H1 (cell line): ENCODE measurements around the gene RELB. TPM values are rescaled to one million over a fixed set of nuclear protein-coding genes. Genes with fewer than 3 reads are reported as not detected.

Experiments used
- CTCF ChIA-PET: fragments of 300-600 bp; sonication (Branson Sonifier 250); formaldehyde crosslinking; loops from one replicate; lab custom pipeline; 2021; ENCODE audit not compliant: partially characterized antibody; lab: Charles Lee
- POLR2A ChIA-PET: fragments of 300-600 bp; sonication (Branson Sonifier 250); formaldehyde crosslinking; loops from one replicate; lab custom pipeline; 2021; ENCODE audit warnings: inconsistent platforms; ENCODE audit not compliant: partially characterized antibody; lab: Charles Lee
- DNase-seq, 2 experiments: peaks; one replicate each; pipeline versions ENCODE4 v3.0.0 to v3.0.0-alpha.2; 2010 to 2022; ENCODE audit warnings: low spot score in 2 of 2, low read depth in 1 of 2, mixed read lengths in 1 of 2
- FAIRE-seq: peaks from 2 replicates; lab custom pipeline; 2011; peaks lifted over from hg19 to GRCh38; lab: Jason Lieb, UNC
- H2AFZ ChIP-seq: 2 replicates; pipeline ENCODE4 v1.8.1; 2012; ENCODE audit warnings: low read length, inconsistent platforms
- H2AK5ac ChIP-seq: 2 replicates; pipeline ENCODE4 v1.6.1; 2013; ENCODE audit warnings: low read depth, low read length
- H2BK120ac ChIP-seq: replicated peaks from 2 replicates; pipeline ENCODE3; 2013; ENCODE audit warnings: low read depth, low read length, inconsistent platforms
- H2BK12ac ChIP-seq: 2 replicates; pipeline ENCODE4 v1.6.1; 2013; ENCODE audit warnings: low read depth, low read length
- H2BK15ac ChIP-seq: 2 replicates; pipeline ENCODE4 v1.6.1; 2013; ENCODE audit warnings: low read length
- H2BK20ac ChIP-seq: 2 replicates; pipeline ENCODE4 v1.6.1; 2013; ENCODE audit warnings: low read length
- H2BK5ac ChIP-seq: 2 replicates; pipeline ENCODE4 v1.6.1; 2013; ENCODE audit warnings: low read depth, low read length
- H3K14ac ChIP-seq: 2 replicates; pipeline ENCODE4 v1.6.1; 2013; ENCODE audit warnings: inconsistent platforms; ENCODE audit not compliant: insufficient read length
- H3K18ac ChIP-seq: 2 replicates; pipeline ENCODE4 v1.6.1; 2013; ENCODE audit warnings: low read length; ENCODE audit errors: extremely low read depth
- H3K23ac ChIP-seq: 2 replicates; pipeline ENCODE4 v1.6.1; 2013; ENCODE audit warnings: inconsistent platforms; ENCODE audit not compliant: insufficient read length
- H3K23me2 ChIP-seq: 2 replicates; pipeline ENCODE4 v1.6.1; 2013; ENCODE audit warnings: low read depth, low read length
- H3K27ac ChIP-seq: 2 replicates; pipeline ENCODE4 v1.6.1; 2011; ENCODE audit warnings: low read depth, low read length, inconsistent platforms
- H3K27me3 ChIP-seq, 4 experiments: replicated peaks in 1 of 4; 1 replicate in 1 of 4; 2 replicates in 3 of 4; pipeline versions ENCODE4 v1.6.1 to v1.8.1; 2011 to 2013; ENCODE audit warnings: low read length in 3 of 4, mild to moderate bottlenecking in 3 of 4, inconsistent platforms in 2 of 4, mixed read lengths in 2 of 4, moderate library complexity in 1 of 4; ENCODE audit not compliant: control insufficient read depth in 3 of 4, insufficient read depth in 3 of 4; ENCODE audit errors: extremely low read depth in 1 of 4
- H3K36me3 ChIP-seq, 4 experiments: 2 replicates each; pipeline versions ENCODE4 v1.6.1 to v1.8.1; 2011 to 2013; ENCODE audit warnings: mild to moderate bottlenecking in 4 of 4, low read length in 3 of 4, moderate library complexity in 2 of 4, control low read depth in 1 of 4, inconsistent platforms in 1 of 4; ENCODE audit not compliant: insufficient read depth in 4 of 4, control insufficient read depth in 2 of 4
- H3K4ac ChIP-seq: replicated peaks from 2 replicates; pipeline ENCODE3; 2013; ENCODE audit warnings: low read length, low read depth, mixed read lengths, inconsistent platforms; ENCODE audit not compliant: insufficient read length
- H3K4me1 ChIP-seq, 4 experiments: replicated peaks in 1 of 4; 1 replicate in 1 of 4; 2 replicates in 3 of 4; pipeline versions ENCODE4 v1.6.1 to v1.8.1; 2011 to 2013; ENCODE audit warnings: low read length in 3 of 4, inconsistent platforms in 2 of 4, mixed read lengths in 1 of 4; ENCODE audit not compliant: insufficient read depth in 4 of 4, control insufficient read depth in 3 of 4
- H3K4me2 ChIP-seq, 2 experiments: 2 replicates each; pipeline versions ENCODE4 v1.6.1 to v1.8.1; 2011 to 2013; ENCODE audit warnings: low read depth in 2 of 2, low read length in 2 of 2, control low read depth in 1 of 2, inconsistent platforms in 1 of 2, mild to moderate bottlenecking in 1 of 2; ENCODE audit not compliant: insufficient read depth in 1 of 2
- H3K4me3 ChIP-seq, 4 experiments: fragments of 200-600, 300-600 bp in 1 of 4; sonication (generic), shearing (Covaris generic), sonication (Bioruptor Twin) in 1 of 4; 2 replicates each; pipeline versions ENCODE4 v1.5.1 to v1.8.1; 2011 to 2016; ENCODE audit warnings: low read length in 4 of 4, low read depth in 3 of 4, control low read depth in 2 of 4, inconsistent platforms in 2 of 4, mild to moderate bottlenecking in 2 of 4, mixed read lengths in 1 of 4, moderate library complexity in 1 of 4; ENCODE audit not compliant: insufficient read depth in 2 of 4; ENCODE audit errors: extremely low read depth in 1 of 4
- H3K56ac ChIP-seq: replicated peaks from 2 replicates; pipeline ENCODE3; 2013; ENCODE audit warnings: low read depth, mild to moderate bottlenecking, mixed read lengths, low read length, inconsistent platforms; ENCODE audit not compliant: insufficient read length
- H3K79me1 ChIP-seq: 2 replicates; pipeline ENCODE4 v1.6.1; 2013; ENCODE audit warnings: low read depth, low read length, control low read depth
- H3K79me2 ChIP-seq, 2 experiments: 2 replicates each; pipeline versions ENCODE4 v1.6.1 to v1.8.1; 2012 to 2013; ENCODE audit warnings: low read length in 2 of 2, mild to moderate bottlenecking in 2 of 2, inconsistent platforms in 1 of 2; ENCODE audit not compliant: insufficient read depth in 2 of 2, control insufficient read depth in 1 of 2
- H3K9ac ChIP-seq, 4 experiments: replicated peaks in 1 of 4; 1 replicate in 1 of 4; 2 replicates in 3 of 4; pipeline versions ENCODE4 v1.6.1 to v1.8.1; 2011 to 2013; ENCODE audit warnings: low read depth in 3 of 4, low read length in 3 of 4, control low read depth in 2 of 4, mild to moderate bottlenecking in 2 of 4, moderate library complexity in 2 of 4, inconsistent platforms in 1 of 4; ENCODE audit errors: extremely low read depth in 1 of 4
- H3K9me3 ChIP-seq, 2 experiments: 2 replicates each; pipeline versions ENCODE4 v1.6.1 to v1.8.1; 2012 to 2013; ENCODE audit warnings: mild to moderate bottlenecking in 2 of 2, moderate library complexity in 2 of 2, control low read depth in 1 of 2, inconsistent platforms in 1 of 2, low read depth in 1 of 2, low read length in 1 of 2, mixed read lengths in 1 of 2; ENCODE audit not compliant: insufficient read depth in 2 of 2
- H4K20me1 ChIP-seq, 2 experiments: replicated peaks in 1 of 2; 2 replicates each; pipeline versions ENCODE3 to v1.8.1; 2011 to 2013; ENCODE audit warnings: inconsistent platforms in 2 of 2, low read length in 2 of 2, mild to moderate bottlenecking in 1 of 2; ENCODE audit not compliant: insufficient read depth in 2 of 2, control insufficient read depth in 1 of 2
- H4K5ac ChIP-seq: 2 replicates; pipeline ENCODE4 v1.6.1; 2013; ENCODE audit warnings: low read length, low read depth, mixed read lengths, inconsistent platforms; ENCODE audit not compliant: insufficient read length
- H4K8ac ChIP-seq: 2 replicates; pipeline ENCODE4 v1.8.0; 2013; ENCODE audit warnings: mild to moderate bottlenecking, moderate library complexity, low read length, inconsistent platforms; ENCODE audit not compliant: insufficient read depth; ENCODE audit errors: extremely low read depth
- H4K91ac ChIP-seq: replicated peaks from 2 replicates; pipeline ENCODE3; 2013; ENCODE audit warnings: low read length, mixed read lengths, inconsistent platforms; ENCODE audit not compliant: insufficient read length
- JUN ChIP-seq: IDR thresholded peaks from 2 replicates; pipeline ENCODE4 v1.6.1; 2011; ENCODE audit warnings: low read depth, mild to moderate bottlenecking, improper control_type of control experiment, low read length
- RXRA ChIP-seq: IDR thresholded peaks from 2 replicates; pipeline ENCODE4 v1.6.1; 2011; ENCODE audit warnings: low read depth, mild to moderate bottlenecking, low read length, moderate library complexity; ENCODE audit not compliant: insufficient read depth
- SIRT6 ChIP-seq: IDR thresholded peaks from one replicate; pipeline ENCODE4 v1.7.1; 2012; ENCODE audit warnings: low read length, inconsistent platforms
- TBP ChIP-seq: IDR thresholded peaks from 2 replicates; pipeline ENCODE4 v1.6.1; 2011; ENCODE audit warnings: low read depth, low read length, improper control_type of control experiment
- WGBS, 2 experiments: shearing (Covaris generic) in 1 of 2; methylation state at CpG; one replicate each; pipeline versions ENCODE4 v1.1.6 to v1.1.7; 2013 to 2015; ENCODE audit warnings: low lambda C conversion rate in 2 of 2, mixed read lengths in 2 of 2, inconsistent platforms in 1 of 2, low coverage in 1 of 2, missing lambda C conversion rate in 1 of 2; ENCODE audit not compliant: insufficient replicate concordance in 2 of 2, insufficient coverage in 1 of 2, insufficient read length in 1 of 2; ENCODE audit errors: extremely low coverage in 1 of 2, missing lambda C conversion rate in 1 of 2; 5-methylcytosine and 5-hydroxymethylcytosine counted together
- polyA plus RNA-seq, 7 experiments: library from polyadenylated mRNA; depleted of rRNA in 3 of 7; stranded (reverse) in 5 of 7; unstranded in 2 of 7; fragments of >200 nt in 5 of 7; fragments of 200-250 nt in 2 of 7; gene quantifications; 1 replicate in 5 of 7; 2 replicates in 1 of 7; 4 replicates in 1 of 7; pipeline versions ENCODE4 v1.2.1 to v1.2.3, GENCODE V29; 2011 to 2013; ENCODE audit warnings: missing spikeins in 2 of 7, mixed read lengths in 2 of 7
- total RNA-seq: library from RNA; stranded (reverse); fragmentation: NEBNext Ultra II Directional; extraction: Animal tissue kit (Norgen Biotek cat#: 25700); gene quantifications from 2 replicates; pipeline ENCODE4 v1.2.1, GENCODE V29; 2021

RELB gene
- total and polyA plus RNA-seq, 2 of the 8 experiments (the other 6 are each of a cell fraction or from before 2014, with no cell fraction given): 10.0 to 13.1 TPM

DNA sequence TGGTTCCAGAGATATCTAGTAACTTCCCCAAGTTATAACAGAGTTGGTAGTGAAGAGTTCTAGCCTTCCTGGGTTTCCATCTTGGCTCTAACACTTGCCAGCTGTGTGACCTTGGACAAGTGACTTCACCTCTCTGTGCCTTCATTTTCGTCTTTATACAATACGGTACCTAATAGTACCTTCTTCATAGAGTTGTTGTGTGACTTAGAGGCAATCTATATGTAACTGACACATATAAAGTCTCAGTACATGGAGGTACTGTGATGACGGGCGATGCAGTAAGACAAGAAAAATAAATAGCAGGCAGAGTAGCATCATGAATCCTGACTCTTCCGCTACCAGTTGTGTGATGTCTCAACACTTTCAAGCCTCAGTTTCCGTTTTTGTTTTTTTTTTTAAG lies 29.6 kb downstream of the RELB start:
- DNase-seq (no peak), FAIRE-seq (no peak)
- ChIA-PET POLR2A (interaction anchor here (0.8 to 1.6 kb wide), 3 partner anchors 8 to 21 kb away, joined by 3 to 4 read pairs (median 3); partner anchors contain the start of gene CLASRP), CTCF (interaction anchor here (1.0 to 1.6 kb wide), 2 partner anchors 15 to 29 kb away, joined by 4 to 5 read pairs; no protein-coding TSS in a partner anchor)
- Histone ChIP-seq H4K5ac (no peak overlapping the region), H3K36me3 (peaks cover 0 to 11% (median 2%) of the 10 kb centered on the region in 4 experiments; a peak in 3 of 8 replicates), H3K14ac (no peak overlapping the region), H2AK5ac (no peak overlapping the region), H3K23ac (no peak overlapping the region), H4K91ac (no peak overlapping the region), H3K27me3 (no peaks in the 10 kb centered on the region), H3K4me3 (no peak overlapping the region), H4K20me1 (no peaks in the 10 kb centered on the region), H3K18ac (no peak overlapping the region), H3K4ac (no peak overlapping the region), H2BK12ac (no peak overlapping the region), H2AFZ (no peak overlapping the region), H2BK20ac (no peak overlapping the region), H2BK15ac (no peak overlapping the region), H2BK5ac (no peak overlapping the region), H4K8ac (no peak overlapping the region), H3K9ac (no peak overlapping the region), H3K9me3 (no peaks in the 10 kb centered on the region), H3K4me1 (no peaks in the 10 kb centered on the region), H3K79me2 (no peaks in the 10 kb centered on the region), H3K4me2 (no peak overlapping the region), H2BK120ac (no peak overlapping the region), H3K23me2 (no peaks in the 10 kb centered on the region), H3K27ac (no peak overlapping the region), H3K56ac (no peak overlapping the region), H3K79me1 (no peaks in the 10 kb centered on the region)
- WGBS, 2 experiments: 96% methylated on average over 6 of the region's 6 CpGs; no CpG with 5 or more reads in 1 of the 2 experiments
- TF ChIP-seq SIRT6 (no peak), TBP (no peak), RXRA (no peak), JUN (no peak)
